ENCODE results near the gene PRR36. TPM values are rescaled to one million over a fixed set of nuclear protein-coding genes. Genes with fewer than 3 reads are reported as not detected.

The PRR36 gene
- total and polyA plus RNA-seq, 2 donors (not counting 1 experiment from before 2014, with no cell fraction given) = 0.01 TPM; not detected in 1

DNA sequence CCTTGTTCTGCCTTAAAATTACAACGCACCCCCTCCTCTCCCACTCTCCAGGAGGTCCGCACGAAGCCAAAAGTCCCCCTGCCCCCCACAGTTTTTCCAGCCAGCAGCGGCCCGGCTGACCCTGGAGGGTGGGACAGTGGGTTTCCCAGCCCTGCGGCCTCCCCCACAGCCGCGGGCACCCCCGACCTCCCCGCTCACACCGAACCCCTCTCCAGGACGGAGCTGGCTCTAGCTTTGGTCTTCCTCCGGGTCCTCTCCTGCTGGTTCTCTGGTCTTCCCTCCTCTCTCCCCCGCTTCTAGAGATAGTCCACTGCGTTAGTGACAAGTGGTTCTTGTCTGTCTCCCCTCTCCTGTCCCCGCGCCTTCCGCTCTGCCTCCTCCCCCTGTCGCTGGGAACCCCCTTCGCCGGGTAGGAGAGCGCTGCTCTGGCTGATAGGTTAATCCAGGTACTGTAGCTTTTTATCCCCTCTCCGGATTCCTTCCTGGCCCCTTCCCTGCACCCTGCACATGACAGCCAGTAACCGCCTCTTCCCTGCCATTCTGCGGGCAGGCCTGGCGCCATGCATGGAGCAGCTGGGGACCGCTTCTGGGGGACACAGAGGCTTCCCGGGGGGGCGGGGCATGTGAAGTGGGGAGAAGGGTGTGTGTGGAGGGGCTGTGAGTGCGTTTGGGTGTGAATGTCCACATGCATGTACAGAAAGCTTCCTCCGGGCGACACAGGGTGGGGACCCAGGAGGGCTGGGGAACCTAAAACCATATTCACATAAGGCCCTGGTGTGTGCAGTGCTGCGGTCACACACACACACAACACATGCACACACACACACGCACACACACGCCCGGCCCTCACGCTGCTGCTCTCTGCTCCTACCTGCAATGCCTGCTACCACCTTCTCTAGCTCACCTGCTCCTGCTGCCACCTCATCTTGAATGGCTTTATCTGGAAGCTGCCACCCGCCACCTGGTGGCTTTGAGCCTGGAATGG is 17.2 kb downstream of the PRR36 start:
- intact Hi-C loops (cut with micrococcal nuclease) = no loop called here
- H3K4me3 Mint-ChIP-seq = no peak overlapping the region
- no peak overlapping the region for H3K4me2 ChIP-seq (replicated peaks; ENCODE audit: low read depth, low read length, poor library complexity, severe bottlenecking)

More for the DNA sequence above, 17.2 kb downstream of the PRR36 start:
- no peak for ATAC-seq (ENCODE audit: low read depth)
- Mint-ChIP-seq H3K9me3 (ENCODE audit: insufficient read depth) (no peaks in the 10 kb centered on the region), H3K27me3 (peaks cover 16% of the 10 kb centered on the region), H3K27ac (no peak overlapping the region), H3K4me1 (peaks cover 14% of the 10 kb centered on the region)
- no peak for DNase-seq
- Histone ChIP-seq H3K4me3 (ENCODE audit: control extremely low read depth in 1 of 5, extremely low read depth in 1 of 5, insufficient read depth in 1 of 5, low read depth in 2 of 5, low read length in 4 of 5) (no peak overlapping the region), H3K36me3 (replicated peaks in 1 of 2; ENCODE audit: control extremely low read depth in 1 of 2, control insufficient read depth in 1 of 2, extremely low read depth in 1 of 2, insufficient read depth in 2 of 2, low read length in 1 of 2) (peaks cover 0 to 3% of the 10 kb centered on the region in 2 experiments), H3K4me1 (ENCODE audit: control insufficient read depth in 2 of 2, insufficient read depth in 2 of 2, low read length in 2 of 2) (peaks cover 18 to 20% of the 10 kb centered on the region in 2 donors), H2AFZ (ENCODE audit: insufficient read depth, low read depth, low read length, poor library complexity, severe bottlenecking) (no peak overlapping the region), H3K9me3 (ENCODE audit: control extremely low read depth in 1 of 3, control insufficient read depth in 2 of 3, insufficient read depth in 1 of 3, low read length in 2 of 3) (peaks cover 0 to 13% (median 0%) of the 10 kb centered on the region in 3 donors), H3K79me2 (ENCODE audit: control insufficient read depth, insufficient read depth, low read length) (no peaks in the 10 kb centered on the region), H3K27ac (ENCODE audit: low read length in 2 of 2) (no peak overlapping the region), H4K20me1 (ENCODE audit: control insufficient read depth, insufficient read depth, low read length, poor library complexity, severe bottlenecking) (no peaks in the 10 kb centered on the region), H3K9ac (ENCODE audit: low read length) (no peak overlapping the region), H3K27me3 (replicated peaks in 1 of 4; ENCODE audit: control extremely low read depth in 1 of 4, control insufficient read depth in 3 of 4, insufficient read depth in 4 of 4, low read length in 3 of 4) (peaks cover 0 to 70% (median 19%) of the 10 kb centered on the region in 4 experiments)
- WGBS (ENCODE audit: insufficient coverage) = 93% methylated on average over 35 of the region's 38 CpGs
- TF ChIP-seq EZH2 (IDR thresholded peaks at IDR 0.05; ENCODE audit: borderline replicate concordance, insufficient read depth, low read depth, low read length, poor library complexity, severe bottlenecking) = no peak
- TF ChIP-seq CTCF (IDR thresholded peaks at IDR 0.05) = no peak
- ChIA-PET CTCF (no interaction called here), POLR2A (no interaction called here)
